Endodermal cell (in vitro differentiated cells): ENCODE data around the gene SPOCK2. TPM values are rescaled to one million over a fixed set of nuclear protein-coding genes. Genes with fewer than 3 reads are reported as not detected.
A peak's percentile ranks its signal among the peaks of the same experiment; 100 is the strongest.

Source experiments
- DNase-seq: peaks from one replicate; pipeline ENCODE4 v3.0.0-alpha.2; 2017
- H3K27ac ChIP-seq: 2 replicates; pipeline ENCODE4 v1.5.1; 2013; ENCODE audit warnings: mild to moderate bottlenecking, low read depth, low read length, moderate library complexity
- H3K27me3 ChIP-seq: 2 replicates; pipeline ENCODE4 v1.6.1; 2013; ENCODE audit warnings: mild to moderate bottlenecking, low read length, moderate library complexity; ENCODE audit not compliant: insufficient read depth, control insufficient read depth, poor library complexity, severe bottlenecking
- H3K36me3 ChIP-seq: 2 replicates; pipeline ENCODE4 v1.7.0; 2013; ENCODE audit warnings: mild to moderate bottlenecking, low read length, moderate library complexity; ENCODE audit not compliant: control insufficient read depth, insufficient read depth
- H3K4me1 ChIP-seq: one replicate; pipeline ENCODE4 v1.7.0; 2013; ENCODE audit warnings: low read length; ENCODE audit not compliant: control insufficient read depth, insufficient read depth
- H3K4me3 ChIP-seq: 2 replicates; pipeline ENCODE4 v1.5.1; 2013; ENCODE audit warnings: mild to moderate bottlenecking, low read length, moderate library complexity
- H3K9ac ChIP-seq: 2 replicates; pipeline ENCODE4 v1.6.1; 2013; ENCODE audit warnings: mild to moderate bottlenecking, low read length, moderate library complexity; ENCODE audit not compliant: poor library complexity, severe bottlenecking; ENCODE audit errors: extremely low read depth
- H3K9me3 ChIP-seq: 2 replicates; pipeline ENCODE4 v1.6.1; 2013; ENCODE audit warnings: mild to moderate bottlenecking, low read length, moderate library complexity; ENCODE audit not compliant: control insufficient read depth
- H3K27ac Mint-ChIP-seq: 2 replicates; pipeline ENCODE4 v1.8.0; 2020; ENCODE audit warnings: mixed read lengths
- H3K27me3 Mint-ChIP-seq: 2 replicates; pipeline ENCODE4 v1.8.0; 2021; ENCODE audit warnings: mild to moderate bottlenecking, mixed read lengths; ENCODE audit not compliant: insufficient read depth
- H3K36me3 Mint-ChIP-seq: 2 replicates; pipeline ENCODE4 v1.8.0; 2020; ENCODE audit warnings: low read depth, mixed read lengths
- H3K4me1 Mint-ChIP-seq: 2 replicates; pipeline ENCODE4 v1.8.0; 2020; ENCODE audit warnings: mixed read lengths
- H3K4me3 Mint-ChIP-seq: 2 replicates; pipeline ENCODE4 v1.8.0; 2020; ENCODE audit warnings: mild to moderate bottlenecking, moderate library complexity, mixed read lengths
- H3K9me3 Mint-ChIP-seq: 2 replicates; pipeline ENCODE4 v1.8.0; 2020; ENCODE audit warnings: mild to moderate bottlenecking, mixed read lengths
- CTCF ChIP-seq: fragments of 200-600 bp; sonication (generic); conservative IDR thresholded peaks from 2 replicates; pipeline ENCODE4 v1.5.0; 2021; ENCODE audit warnings: antibody characterized with exemption, mild to moderate bottlenecking
- WGBS, 2 experiments: methylation state at CpG; one replicate each; pipeline versions ENCODE4 v1.1.5 to v1.1.7; 2013; ENCODE audit warnings: missing lambda C conversion rate in 2 of 2, mixed read lengths in 1 of 2; ENCODE audit not compliant: insufficient coverage in 1 of 2, insufficient read length in 1 of 2; 5-methylcytosine and 5-hydroxymethylcytosine counted together
- total RNA-seq, 2 donors: library from RNA; stranded (reverse); fragmentation: NEBNext Ultra II Directional in 1 of 2; extraction: Animal tissue kit (Norgen Biotek cat#: 25700) in 1 of 2; gene quantifications; 2 replicates in 1 of 2; 3 replicates in 1 of 2; pipeline ENCODE4 v1.2.1, GENCODE V29; 2021

Gene SPOCK2
- total RNA-seq, 2 donors from 2014 or later, result 1.6 to 3.7 TPM

- Mint-ChIP-seq H3K27me3 (no peaks in the 10 kb centered on the region), H3K36me3 (no peaks in the 10 kb centered on the region), H3K4me3 (no peak overlapping the region), H3K9me3 (peaks cover 10% of the 10 kb centered on the region), H3K4me1 (peaks cover 11% of the 10 kb centered on the region), H3K27ac (no peak overlapping the region)
- Histone ChIP-seq H3K9me3 (peaks cover 13% of the 10 kb centered on the region), H3K4me1 (peaks cover 3% of the 10 kb centered on the region), H3K9ac (no peak overlapping the region), H3K36me3 (no peaks in the 10 kb centered on the region), H3K27ac (no peak overlapping the region), H3K27me3 (no peaks in the 10 kb centered on the region), H3K4me3 (no peak overlapping the region)
- DNase-seq, result no peak
- no peak for TF ChIP-seq CTCF
- 82 to 88% methylated on average over 1 of the region's 1 CpG for WGBS, 2 experiments
These were observed 38.9 kb downstream of the SPOCK2 start for GRCh38 chr10:72049472-72049871.

DNA sequence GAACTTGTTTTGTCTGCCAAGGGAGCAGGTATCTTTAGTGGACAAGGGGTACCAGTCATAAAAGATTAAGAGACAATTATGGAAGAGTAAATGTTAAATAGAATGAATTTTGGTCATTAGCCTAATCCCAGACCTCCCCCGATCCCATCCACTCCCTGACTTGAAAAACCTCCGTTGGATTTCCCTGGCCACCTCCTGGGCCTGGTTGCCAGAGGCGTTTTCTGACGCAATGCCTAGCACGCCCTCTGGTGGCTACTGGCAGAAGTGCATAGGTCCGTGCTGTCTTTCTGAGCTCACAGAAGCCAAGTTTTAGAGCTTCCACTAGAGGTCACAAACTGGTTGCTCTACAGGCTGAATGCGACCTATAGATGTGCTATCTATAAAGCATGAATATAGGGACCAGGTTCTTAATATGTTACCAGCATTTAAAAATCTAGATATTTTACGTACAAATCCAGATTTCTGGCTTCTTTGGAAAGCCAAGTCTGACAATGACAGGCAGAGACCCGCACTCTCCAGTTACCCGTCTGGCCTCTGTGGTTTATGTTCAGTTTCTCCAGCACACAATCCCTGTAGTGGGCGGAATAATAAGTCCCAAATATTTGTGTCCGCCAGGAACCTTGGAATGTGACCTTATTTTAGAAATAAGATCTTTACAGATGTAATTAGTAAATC lies 39.8 kb downstream of the SPOCK2 start:
- H3K27ac Mint-ChIP-seq, result no peak overlapping the region
- Histone ChIP-seq H3K4me1 (peaks cover 5% of the 10 kb centered on the region), H3K9ac (no peak overlapping the region), H3K36me3 (no peaks in the 10 kb centered on the region), H3K27ac (no peak overlapping the region), H3K4me3 (no peak overlapping the region), H3K9me3 (peaks cover 13% of the 10 kb centered on the region), H3K27me3 (no peaks in the 10 kb centered on the region)
- no peaks in the 10 kb centered on the region for H3K36me3 Mint-ChIP-seq
- peaks cover 10% of the 10 kb centered on the region for H3K9me3 Mint-ChIP-seq
- H3K4me3 Mint-ChIP-seq, result no peak overlapping the region
- DNase-seq, result peak; percentile 97
- peak; percentile 99 for TF ChIP-seq CTCF
- H3K27me3 Mint-ChIP-seq, result no peaks in the 10 kb centered on the region
- WGBS, 2 experiments, result 34 to 38% methylated on average over 9 to 12 of the region's 12 CpGs
- H3K4me1 Mint-ChIP-seq, result peaks cover 11% of the 10 kb centered on the region

- no peaks in the 10 kb centered on the region for H3K36me3 Mint-ChIP-seq
- peaks cover 10% of the 10 kb centered on the region for H3K9me3 Mint-ChIP-seq
- Histone ChIP-seq H3K27me3 (no peaks in the 10 kb centered on the region), H3K9me3 (peaks cover 13% of the 10 kb centered on the region), H3K4me1 (peaks cover 9% of the 10 kb centered on the region), H3K27ac (no peak overlapping the region), H3K36me3 (no peaks in the 10 kb centered on the region), H3K9ac (no peak overlapping the region), H3K4me3 (no peak overlapping the region)
- no peak for TF ChIP-seq CTCF
- H3K27me3 Mint-ChIP-seq, result no peaks in the 10 kb centered on the region
- no peak for DNase-seq
- H3K27ac Mint-ChIP-seq, result no peak overlapping the region
- WGBS, 2 experiments, result 100% methylated on average over 1 to 2 of the region's 2 CpGs
- H3K4me3 Mint-ChIP-seq, result no peak overlapping the region
- peaks cover 26% of the 10 kb centered on the region for H3K4me1 Mint-ChIP-seq
These were observed 42.8 kb downstream of the SPOCK2 start for GRCh38 chr10:72045586-72045985.
